ENCODE measurements around the gene ATOH1. TPM values are rescaled to one million over a fixed set of nuclear protein-coding genes. Genes with fewer than 3 reads are reported as not detected.

The ATOH1 gene
- total RNA-seq, 4 donors from 2014 or later: 20.6 to 50.4 (median 41.3) TPM

GRCh38 chr4:93813092-93813491, 15.5 kb upstream of the ATOH1 start:
- H3K27ac ChIP-seq: no peak overlapping the region
- DNase-seq: no peak
- no peaks in the 10 kb centered on the region for H3K36me3 ChIP-seq
- H3K4me1 ChIP-seq: no peaks in the 10 kb centered on the region
- no peak for TF ChIP-seq CTCF (IDR thresholded peaks at IDR 0.05)
- TF ChIP-seq POLR2A (IDR thresholded peaks at IDR 0.05): no peak
- no peak overlapping the region for H3K4me3 ChIP-seq
- H3K27me3 ChIP-seq: no peaks in the 10 kb centered on the region
- no peaks in the 10 kb centered on the region for H3K9me3 ChIP-seq

GRCh38 chr4:93814141-93814540, 14.4 kb upstream of the ATOH1 start:
- H3K36me3 ChIP-seq: no peaks in the 10 kb centered on the region
- H3K4me1 ChIP-seq: no peaks in the 10 kb centered on the region
- H3K9me3 ChIP-seq: no peaks in the 10 kb centered on the region
- H3K27me3 ChIP-seq: no peaks in the 10 kb centered on the region
- no peak for TF ChIP-seq POLR2A (IDR thresholded peaks at IDR 0.05)
- TF ChIP-seq CTCF (IDR thresholded peaks at IDR 0.05): no peak
- H3K27ac ChIP-seq: no peak overlapping the region
- H3K4me3 ChIP-seq: no peak overlapping the region
- DNase-seq: no peak

GRCh38 chr4:93814722-93815121, 13.8 kb upstream of the ATOH1 start:
- no peak overlapping the region for H3K4me3 ChIP-seq
- no peaks in the 10 kb centered on the region for H3K4me1 ChIP-seq
- no peak for TF ChIP-seq POLR2A (IDR thresholded peaks at IDR 0.05)
- TF ChIP-seq CTCF (IDR thresholded peaks at IDR 0.05): no peak
- no peaks in the 10 kb centered on the region for H3K27me3 ChIP-seq
- no peak overlapping the region for H3K27ac ChIP-seq
- DNase-seq: peak in 1 of 3 donors; percentile 52
- no peaks in the 10 kb centered on the region for H3K36me3 ChIP-seq
- H3K9me3 ChIP-seq: no peaks in the 10 kb centered on the region

- Histone ChIP-seq H3K36me3 (no peaks in the 10 kb centered on the region), H3K4me3 (no peak overlapping the region), H3K27ac (no peak overlapping the region), H3K4me1 (peaks cover 0 to 29% (median 0%) of the 10 kb centered on the region in 4 donors), H3K9me3 (no peaks in the 10 kb centered on the region), H3K27me3 (peaks cover 0 to 34% of the 10 kb centered on the region in 2 donors)
- DNase-seq: no peak
- TF ChIP-seq CTCF (IDR thresholded peaks at IDR 0.05): no peak
- no peak for TF ChIP-seq POLR2A (IDR thresholded peaks at IDR 0.05)
Observed at GRCh38 chr4:93825551-93826216, 2.9 kb upstream of the ATOH1 start.

GRCh38 chr4:93827272-93827947, 1.1 kb upstream of the ATOH1 start:
- Histone ChIP-seq H3K4me1 (peaks cover 0 to 36% (median 0%) of the 10 kb centered on the region in 4 donors), H3K27me3 (peaks cover 0 to 41% of the 10 kb centered on the region in 2 donors), H3K36me3 (no peaks in the 10 kb centered on the region), H3K27ac (peak overlapping the region in 1 of 4 donors; percentile 20), H3K9me3 (no peaks in the 10 kb centered on the region), H3K4me3 (peak overlapping the region in 2 of 4 donors; percentile 44 to 47)
- no peak for TF ChIP-seq POLR2A (IDR thresholded peaks at IDR 0.05)
- peak in 2 of 3 donors; percentile 53 to 67 for DNase-seq
